BLaER1 treated with 17β-estradiol and CSF1 and Interleukin-3, amounts not matched to agents 10 nM and 100 nM (cell line): ENCODE measurements around the gene UROC1.

Experiments used
- H3K27ac ChIP-seq, 11 experiments: shearing (Covaris generic); formaldehyde crosslinking; 2 replicates each; pipeline ENCODE4 v1.8.1; 2022
- H3K27me3 ChIP-seq, 11 experiments: shearing (Covaris generic); formaldehyde crosslinking; 2 replicates each; pipeline ENCODE4 v1.8.1; 2022
- H3K36me3 ChIP-seq, 11 experiments: shearing (Covaris generic); formaldehyde crosslinking; 2 replicates each; pipeline ENCODE4 v1.8.1; 2022
- H3K4me1 ChIP-seq, 10 experiments: shearing (Covaris generic); formaldehyde crosslinking; 2 replicates each; pipeline ENCODE4 v1.8.1; 2022
- H3K4me2 ChIP-seq, 11 experiments: shearing (Covaris generic); formaldehyde crosslinking; 2 replicates each; pipeline ENCODE4 v1.8.1; 2022
- H3K4me3 ChIP-seq, 10 experiments: shearing (Covaris generic); formaldehyde crosslinking; 2 replicates each; pipeline ENCODE4 v1.8.1; 2022
- H3K9ac ChIP-seq, 11 experiments: shearing (Covaris generic); formaldehyde crosslinking; 2 replicates each; pipeline ENCODE4 v1.8.1; 2022
- H3K9me3 ChIP-seq, 11 experiments: shearing (Covaris generic); formaldehyde crosslinking; replicated peaks in 1 of 11; 2 replicates each; pipeline ENCODE4 v1.8.1; 2022
- H4K20me1 ChIP-seq, 11 experiments: shearing (Covaris generic); formaldehyde crosslinking; 2 replicates each; pipeline ENCODE4 v1.8.1; 2022
- Cebpa-rat ChIP-seq, 11 experiments: shearing (Covaris generic); IDR thresholded peaks; 2 replicates each; pipeline ENCODE4 v1.8.1; 2022

The UROC1 gene

GRCh38 chr3:126479642-126480041, 37.9 kb downstream of the UROC1 start:
- Histone ChIP-seq H3K36me3 (no peaks in the 10 kb centered on the region), H3K4me2 (peak overlapping the region in 5 of 11 experiments; percentile 13 to 51 (median 37); a peak in 4 of 22 replicates), H3K9me3 (no peaks in the 10 kb centered on the region), H3K9ac (no peak overlapping the region), H3K27ac (no peak overlapping the region), H3K4me1 (peaks cover 6 to 20% (median 12%) of the 10 kb centered on the region in 10 experiments), H3K4me3 (no peak overlapping the region), H4K20me1 (peaks cover 4 to 9% (median 8%) of the 10 kb centered on the region in 11 experiments; a peak in 20 of 22 replicates), H3K27me3 (no peaks in the 10 kb centered on the region)
- TF ChIP-seq Cebpa-rat (IDR thresholded peaks at IDR 0.05) = no peak

DNA sequence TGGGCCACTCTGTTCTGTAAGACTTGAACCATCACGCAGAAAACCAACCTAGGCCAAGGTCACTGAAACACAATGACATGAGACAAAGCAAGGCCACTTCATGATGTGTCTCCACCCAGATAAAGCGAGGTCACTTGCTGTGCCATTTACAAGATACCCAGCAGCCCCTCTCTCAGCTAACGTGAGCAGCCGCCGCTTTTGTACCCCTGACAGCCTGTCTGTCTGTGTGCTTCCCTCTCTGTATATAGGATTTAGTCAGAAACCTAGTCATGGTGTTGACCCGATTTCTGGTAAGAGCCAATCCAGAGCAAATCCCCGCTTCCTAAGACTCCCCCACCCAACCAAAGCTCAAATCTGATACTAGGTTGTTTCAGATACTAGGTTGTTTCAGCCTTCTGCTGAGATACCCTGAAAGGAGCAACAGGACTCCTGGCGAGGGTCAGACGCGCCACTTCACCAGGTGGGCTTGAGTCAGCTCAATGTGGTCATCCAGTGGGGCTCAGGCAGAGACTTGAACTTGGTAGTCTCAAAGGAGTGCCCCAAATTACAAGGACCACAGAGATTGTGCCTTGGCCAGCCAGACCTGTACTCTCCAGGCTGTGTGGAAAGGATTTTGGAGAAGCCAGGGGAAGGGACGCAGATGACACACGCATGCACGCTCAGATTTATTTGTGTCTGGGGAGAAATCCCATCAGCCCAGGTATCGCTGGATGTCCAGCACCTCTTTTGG, 38.8 kb downstream of the UROC1 start:
- no peak overlapping the region for H3K9ac ChIP-seq
- H3K36me3 ChIP-seq = no peaks in the 10 kb centered on the region
- no peak overlapping the region for H3K4me3 ChIP-seq
- H3K4me1 ChIP-seq = peaks cover 15 to 29% (median 21%) of the 10 kb centered on the region in 10 experiments
- TF ChIP-seq Cebpa-rat (IDR thresholded peaks at IDR 0.05) = no peak
- H4K20me1 ChIP-seq = peaks cover 13 to 18% (median 16%) of the 10 kb centered on the region in 11 experiments; a peak in 21 of 22 replicates
- no peaks in the 10 kb centered on the region for H3K27me3 ChIP-seq
- H3K4me2 ChIP-seq = no peak overlapping the region
- H3K27ac ChIP-seq = no peak overlapping the region
- no peaks in the 10 kb centered on the region for H3K9me3 ChIP-seq

GRCh38 chr3:126477061-126477380, 40.6 kb downstream of the UROC1 start:
- peaks cover 0 to 12% (median 1%) of the 10 kb centered on the region in 11 experiments; a peak in 15 of 22 replicates for H3K36me3 ChIP-seq
- H3K4me2 ChIP-seq = no peak overlapping the region
- no peaks in the 10 kb centered on the region for H3K27me3 ChIP-seq
- H3K4me1 ChIP-seq = peaks cover 32 to 47% (median 39%) of the 10 kb centered on the region in 10 experiments
- peaks cover 30 to 35% (median 34%) of the 10 kb centered on the region in 11 experiments; a peak in 21 of 22 replicates for H4K20me1 ChIP-seq
- H3K4me3 ChIP-seq = no peak overlapping the region
- TF ChIP-seq Cebpa-rat (IDR thresholded peaks at IDR 0.05) = no peak
- no peak overlapping the region for H3K27ac ChIP-seq
- no peak overlapping the region for H3K9ac ChIP-seq
- no peaks in the 10 kb centered on the region for H3K9me3 ChIP-seq

- TF ChIP-seq Cebpa-rat (IDR thresholded peaks at IDR 0.05) = no peak
- Histone ChIP-seq H3K4me2 (peak overlapping the region; percentile 82 to 98 (median 92)), H3K9me3 (no peaks in the 10 kb centered on the region), H3K9ac (peak overlapping the region; percentile 46 to 87 (median 73); a peak in 21 of 22 replicates), H3K4me3 (peak overlapping the region; percentile 50 to 71 (median 63)), H4K20me1 (peaks cover 36 to 41% (median 40%) of the 10 kb centered on the region in 11 experiments; a peak in 21 of 22 replicates), H3K27ac (peak overlapping the region; percentile 10 to 75 (median 57); a peak in 18 of 22 replicates), H3K36me3 (peaks cover 6 to 18% (median 8%) of the 10 kb centered on the region in 11 experiments; a peak in 19 of 22 replicates), H3K27me3 (no peaks in the 10 kb centered on the region), H3K4me1 (peaks cover 38 to 50% (median 45%) of the 10 kb centered on the region in 10 experiments)
Observed at GRCh38 chr3:126476166-126477060, 41.2 kb downstream of the UROC1 start.

DNA sequence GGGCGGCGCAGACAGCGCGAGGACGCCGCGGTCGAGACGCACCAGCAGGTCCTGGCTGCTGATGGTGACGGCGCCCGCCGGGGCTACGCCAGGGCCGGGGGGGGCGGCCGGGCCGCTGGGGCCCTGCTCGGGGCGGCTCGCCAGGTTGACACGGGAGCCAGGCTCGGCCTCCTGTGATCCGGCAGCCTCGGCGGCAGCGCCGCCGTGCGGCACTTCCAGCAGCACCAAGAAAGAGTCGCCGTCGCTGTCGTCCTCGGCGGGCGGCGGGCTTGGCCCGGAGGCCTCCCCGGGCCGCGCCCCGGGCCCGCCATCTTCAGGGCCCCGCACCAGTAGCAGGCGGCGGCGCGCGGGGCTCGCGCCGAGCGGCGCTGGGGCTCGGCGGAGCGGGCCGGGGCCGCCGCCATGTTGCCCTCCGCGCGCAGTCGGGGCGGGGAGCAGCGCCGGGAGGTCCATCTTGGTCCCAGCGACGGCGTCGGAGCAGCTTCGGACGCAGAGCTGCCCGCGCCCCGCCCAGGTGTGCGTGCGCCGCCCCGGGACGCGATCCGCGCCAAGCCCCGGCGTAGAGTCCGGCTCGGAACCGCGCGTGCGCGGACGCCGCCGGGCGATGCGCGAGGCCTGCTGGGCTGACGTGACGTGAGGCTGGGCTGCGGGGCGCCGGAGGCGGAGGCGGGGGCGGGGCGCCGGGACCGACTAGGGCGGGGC, 42.0 kb downstream of the UROC1 start, which contains the start of gene ZXDC:
Gene ZXDC, minus strand, starts transcription at position 479 of the 702 bp plus-strand sequence. Its CDS starts 26 bp downstream, at position 453.
- TF ChIP-seq Cebpa-rat (IDR thresholded peaks at IDR 0.05) = no peak
- H4K20me1 ChIP-seq = peaks cover 45 to 49% (median 48%) of the 10 kb centered on the region in 11 experiments; a peak in 21 of 22 replicates
- no peaks in the 10 kb centered on the region for H3K27me3 ChIP-seq
- peak within 1 kb of the TSS; percentile 92 to 98 (median 97) for H3K27ac ChIP-seq
- H3K4me3 ChIP-seq = peak within 1 kb of the TSS; percentile 86 to 99 (median 94)
- no peaks in the 10 kb centered on the region for H3K9me3 ChIP-seq
- peaks cover 42 to 49% (median 45%) of the 10 kb centered on the region in 10 experiments for H3K4me1 ChIP-seq
- H3K4me2 ChIP-seq = peak within 1 kb of the TSS; percentile 85 to 100 (median 99)
- H3K36me3 ChIP-seq = peaks cover 14 to 26% (median 16%) of the 10 kb centered on the region in 11 experiments
- peak within 1 kb of the TSS; percentile 94 to 99 (median 98) for H3K9ac ChIP-seq

DNA sequence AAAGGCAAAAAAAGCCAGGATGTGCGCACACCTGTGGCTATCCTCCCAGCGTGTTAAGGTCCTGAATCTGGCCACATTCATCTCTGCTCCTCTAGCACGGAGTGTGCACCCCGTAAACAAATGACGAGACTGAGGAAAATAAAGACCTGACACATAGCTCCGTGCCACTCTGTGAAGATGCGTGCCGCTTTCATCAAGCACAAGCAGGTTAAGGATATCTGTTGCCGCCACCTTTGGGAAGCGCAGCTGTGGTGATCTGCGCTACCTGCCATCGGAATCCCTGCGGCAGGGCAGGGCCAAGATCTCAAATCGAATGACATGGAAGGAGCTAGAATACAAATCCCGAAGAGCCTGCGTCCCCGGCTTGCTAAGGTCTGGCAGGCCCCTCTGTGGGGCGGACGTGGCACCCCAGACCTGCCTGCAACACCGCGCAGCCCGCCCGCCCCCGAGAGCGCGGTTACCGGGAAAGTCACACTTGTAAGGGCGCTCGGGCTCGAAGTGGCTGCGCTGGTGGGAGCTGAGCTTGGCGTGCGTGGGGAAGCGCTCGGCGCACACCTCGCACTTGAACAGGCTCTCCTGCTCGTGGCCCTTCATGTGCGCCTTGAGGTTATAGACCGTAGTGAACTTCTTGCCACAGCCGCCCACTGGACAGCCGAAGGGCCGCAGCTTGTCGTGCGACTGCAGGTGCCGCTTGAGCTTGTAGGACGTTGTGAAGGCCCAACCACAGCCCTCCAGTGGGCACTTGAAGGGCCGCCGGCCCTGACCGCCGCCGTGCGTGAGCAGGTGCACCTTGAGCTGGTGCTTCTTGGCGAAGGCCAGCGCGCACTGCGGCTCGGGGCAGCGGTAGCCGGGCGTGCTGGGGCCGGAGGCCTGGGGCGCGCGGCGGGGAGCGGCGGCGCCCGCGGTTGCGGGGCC, 42.8 kb downstream of the UROC1 start:
- peak overlapping the region; percentile 86 to 99 (median 94) for H3K4me3 ChIP-seq
- H3K4me1 ChIP-seq = peaks cover 38 to 45% (median 42%) of the 10 kb centered on the region in 10 experiments
- peak overlapping the region; percentile 94 to 99 (median 98) for H3K9ac ChIP-seq
- peaks cover 52 to 57% (median 55%) of the 10 kb centered on the region in 11 experiments; a peak in 21 of 22 replicates for H4K20me1 ChIP-seq
- H3K9me3 ChIP-seq = no peaks in the 10 kb centered on the region
- H3K27me3 ChIP-seq = no peaks in the 10 kb centered on the region
- H3K4me2 ChIP-seq = peak overlapping the region; percentile 85 to 100 (median 99)
- peak overlapping the region; percentile 92 to 98 (median 97) for H3K27ac ChIP-seq
- peaks cover 22 to 34% (median 24%) of the 10 kb centered on the region in 11 experiments for H3K36me3 ChIP-seq
- TF ChIP-seq Cebpa-rat (IDR thresholded peaks at IDR 0.05) = no peak

DNA sequence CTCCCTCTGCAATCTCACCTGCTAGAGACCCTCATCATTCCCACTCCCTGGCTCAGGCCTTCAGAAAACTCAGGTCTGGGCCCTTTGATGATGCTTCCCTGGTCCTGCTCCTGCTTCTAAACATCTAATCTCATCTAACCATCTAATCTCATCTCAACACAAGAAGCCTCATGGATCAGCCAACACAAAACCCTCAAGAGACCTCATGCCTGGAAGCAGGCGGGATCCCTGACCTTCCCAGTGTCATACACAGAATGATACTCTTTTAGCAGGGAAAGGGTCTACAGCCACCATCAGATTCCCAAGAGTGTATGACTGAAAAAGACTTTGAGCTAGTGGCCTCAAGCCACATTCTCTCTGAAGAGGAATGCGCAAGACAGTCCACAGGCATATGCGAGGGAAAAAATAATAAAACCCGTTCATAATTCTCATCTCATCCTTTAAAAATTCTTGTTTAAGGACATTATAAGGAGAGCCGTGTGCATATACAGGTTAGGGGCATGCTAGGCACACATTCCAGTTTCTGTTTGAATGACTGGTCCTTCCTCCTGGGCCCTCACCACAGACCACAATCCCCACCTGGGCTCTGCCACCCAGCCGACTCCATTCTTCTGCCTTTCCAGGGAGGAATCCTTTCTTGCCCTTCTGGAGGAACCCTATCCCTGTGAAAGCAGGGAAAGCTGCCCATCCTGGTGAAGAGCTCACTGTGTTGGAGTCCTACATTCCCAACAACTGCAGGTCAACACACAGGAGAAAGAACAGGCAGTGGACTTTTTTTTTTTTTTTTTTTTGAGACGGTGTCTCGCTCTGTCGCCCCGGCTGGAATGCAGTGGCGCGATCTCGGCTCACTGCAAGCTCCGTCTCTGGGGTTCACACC, 44.0 kb downstream of the UROC1 start:
- Histone ChIP-seq H3K9me3 (no peaks in the 10 kb centered on the region), H4K20me1 (peaks cover 65 to 70% (median 68%) of the 10 kb centered on the region in 11 experiments; a peak in 21 of 22 replicates), H3K27ac (peak overlapping the region in 10 of 11 experiments; percentile 13 to 98 (median 60); a peak in 18 of 22 replicates), H3K9ac (peak overlapping the region; percentile 5 to 99 (median 98); a peak in 20 of 22 replicates), H3K36me3 (peaks cover 35 to 47% (median 36%) of the 10 kb centered on the region in 11 experiments), H3K4me3 (peak overlapping the region; percentile 86 to 99 (median 94)), H3K4me1 (peaks cover 38 to 47% (median 42%) of the 10 kb centered on the region in 10 experiments), H3K4me2 (peak overlapping the region; percentile 85 to 100 (median 99)), H3K27me3 (no peaks in the 10 kb centered on the region)
- TF ChIP-seq Cebpa-rat (IDR thresholded peaks at IDR 0.05) = no peak
